Keratinocyte (primary cell): ENCODE results near the gene ARID1B. TPM values are rescaled to one million over a fixed set of nuclear protein-coding genes. Genes with fewer than 3 reads are reported as not detected.

Experiments used
- DNase-seq: peaks from one replicate; pipeline ENCODE4 v3.0.0-alpha.2; 2011; ENCODE audit warnings: low read depth, missing footprints, low spot score
- FAIRE-seq: peaks from 2 replicates; lab custom pipeline; 2011; peaks lifted over from hg19 to GRCh38; lab: Jason Lieb, UNC
- H2AFZ ChIP-seq: 2 replicates; pipeline ENCODE4 v1.6.0; 2012; ENCODE audit warnings: low read length, control low read depth, inconsistent platforms; ENCODE audit not compliant: control insufficient read depth
- H3K27ac ChIP-seq: 2 replicates; pipeline ENCODE4 v1.5.1; 2011; ENCODE audit warnings: low read length; ENCODE audit not compliant: control insufficient read depth, insufficient read depth
- H3K27me3 ChIP-seq: 3 replicates; pipeline ENCODE4 v1.6.0; 2011; ENCODE audit warnings: low read length; ENCODE audit not compliant: control insufficient read depth, insufficient read depth; ENCODE audit errors: extremely low read depth
- H3K36me3 ChIP-seq, 2 experiments: 2 replicates in 1 of 2; 3 replicates in 1 of 2; pipeline ENCODE4 v1.5.1; 2011; ENCODE audit warnings: low read length in 2 of 2, mild to moderate bottlenecking in 1 of 2; ENCODE audit not compliant: control insufficient read depth in 2 of 2, insufficient read depth in 2 of 2; ENCODE audit errors: extremely low read depth in 1 of 2
- H3K4me1 ChIP-seq: 3 replicates; pipeline ENCODE4 v1.5.1; 2011; ENCODE audit warnings: low read length; ENCODE audit not compliant: control insufficient read depth, insufficient read depth; ENCODE audit errors: extremely low read depth
- H3K4me2 ChIP-seq: 3 replicates; pipeline ENCODE4 v1.6.0; 2011; ENCODE audit warnings: low read depth, low read length; ENCODE audit not compliant: control insufficient read depth, insufficient read depth; ENCODE audit errors: extremely low read depth
- H3K4me3 ChIP-seq, 3 experiments: fragments of 200-600 bp in 1 of 3; sonication (generic) in 1 of 3; 2 replicates in 2 of 3; 3 replicates in 1 of 3; pipeline ENCODE4 v1.5.1; 2011 to 2016; ENCODE audit warnings: low read length in 3 of 3, mild to moderate bottlenecking in 3 of 3, control low read depth in 2 of 3, inconsistent platforms in 1 of 3, low read depth in 1 of 3, mixed read lengths in 1 of 3, mixed run types in 1 of 3, moderate library complexity in 1 of 3; ENCODE audit not compliant: control insufficient read depth in 2 of 3, insufficient read depth in 2 of 3; ENCODE audit errors: extremely low read depth in 1 of 3
- H3K79me2 ChIP-seq: 2 replicates; pipeline ENCODE4 v1.6.0; 2012; ENCODE audit warnings: low read length; ENCODE audit not compliant: control insufficient read depth, insufficient read depth
- H3K9ac ChIP-seq: 3 replicates; pipeline ENCODE4 v1.6.0; 2011; ENCODE audit warnings: low read length; ENCODE audit not compliant: control insufficient read depth, insufficient read depth; ENCODE audit errors: extremely low read depth
- H3K9me1 ChIP-seq: 3 replicates; pipeline ENCODE4 v1.6.0; 2011; ENCODE audit warnings: low read length; ENCODE audit not compliant: control insufficient read depth, insufficient read depth; ENCODE audit errors: extremely low read depth
- H3K9me3 ChIP-seq: 2 replicates; pipeline ENCODE4 v1.5.1; 2012; ENCODE audit warnings: low read depth, low read length; ENCODE audit not compliant: control insufficient read depth
- H4K20me1 ChIP-seq: 3 replicates; pipeline ENCODE4 v1.6.0; 2011; ENCODE audit warnings: low read length; ENCODE audit not compliant: control insufficient read depth, insufficient read depth; ENCODE audit errors: extremely low read depth
- EZH2 ChIP-seq: IDR thresholded peaks from one replicate; pipeline ENCODE4 v1.6.1; 2012; ENCODE audit warnings: inconsistent platforms, mild to moderate bottlenecking, low read length, moderate library complexity
- dilution Hi-C: fragments of 300-500 bp; cut with MboI; formaldehyde crosslinking; loops from one replicate; pipeline ENCODE4 v1.7.0; 2020; ENCODE audit warnings: low sequenced_read_pairs; ENCODE audit not compliant: extremely low pct_ligation_motif_present
- polyA plus RNA-seq, 5 experiments: library from polyadenylated mRNA; depleted of rRNA in 3 of 5; stranded (reverse) in 3 of 5; stranded (forward) in 1 of 5; unstranded in 1 of 5; fragments of >200 nt; gene quantifications; 1 replicate in 1 of 5; 2 replicates in 3 of 5; 3 replicates in 1 of 5; pipeline versions ENCODE4 v1.2.1 to v1.2.3, GENCODE V29; 2011 to 2012; ENCODE audit warnings: missing spikeins in 2 of 5, low read depth in 1 of 5, low replicate concordance in 1 of 5
- TF ChIP-seq, protein P1 (sequence below), 3 experiments: IDR thresholded peaks in 1 of 3; conservative IDR thresholded peaks in 1 of 3; optimal IDR thresholded peaks in 1 of 3; 2 replicates in 2 of 3; 3 replicates in 1 of 3; pipeline versions ENCODE3 to v1.5.1; 2011; ENCODE audit warnings: low read length in 3 of 3, mild to moderate bottlenecking in 3 of 3, moderate library complexity in 2 of 3, control low read depth in 1 of 3, inconsistent platforms in 1 of 3; ENCODE audit not compliant: insufficient read depth in 2 of 3; ENCODE audit errors: extremely low read depth in 1 of 3

ARID1B gene
- polyA plus RNA-seq, 1 donor (not counting 4 experiments of a cell fraction or from before 2014, with no cell fraction given), result 14.9 TPM

DNA sequence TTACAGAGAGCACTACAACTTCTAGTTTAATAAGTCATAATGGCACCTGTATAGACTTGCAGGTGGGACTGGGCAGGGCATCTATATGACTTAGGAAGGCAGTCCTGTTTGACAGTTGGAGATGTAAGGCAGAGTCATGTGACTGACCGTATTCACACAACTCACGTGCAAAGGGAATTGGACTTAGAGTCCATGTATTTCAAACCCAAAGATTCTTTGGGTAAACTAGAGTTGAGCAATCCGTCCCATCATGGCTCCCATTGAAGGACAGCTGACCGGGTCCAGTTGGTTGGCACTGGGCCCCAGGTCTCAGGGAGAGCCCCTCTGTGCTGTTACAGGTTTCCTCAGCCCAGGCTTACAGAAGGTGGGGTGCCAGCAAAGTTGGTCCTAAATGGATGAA lies 121.9 kb downstream of the ARID1B start:
- H3K9me1 ChIP-seq, result no peaks in the 10 kb centered on the region
- no peak overlapping the region for H2AFZ ChIP-seq
- no peak overlapping the region for H3K4me3 ChIP-seq
- no peak overlapping the region for H3K9ac ChIP-seq
- no peaks in the 10 kb centered on the region for H3K36me3 ChIP-seq
- dilution Hi-C loops, result no loop called here
- H3K27me3 ChIP-seq, result no peaks in the 10 kb centered on the region
- H3K27ac ChIP-seq, result no peak overlapping the region
- no peak overlapping the region for H3K4me2 ChIP-seq
- no peaks in the 10 kb centered on the region for H4K20me1 ChIP-seq
- H3K4me1 ChIP-seq, result no peaks in the 10 kb centered on the region
- H3K79me2 ChIP-seq, result peaks cover 34% of the 10 kb centered on the region
- DNase-seq (no peak), FAIRE-seq (no peak)
- H3K9me3 ChIP-seq, result no peaks in the 10 kb centered on the region
- no peak for TF ChIP-seq EZH2
- TF ChIP-seq, protein P1, sequence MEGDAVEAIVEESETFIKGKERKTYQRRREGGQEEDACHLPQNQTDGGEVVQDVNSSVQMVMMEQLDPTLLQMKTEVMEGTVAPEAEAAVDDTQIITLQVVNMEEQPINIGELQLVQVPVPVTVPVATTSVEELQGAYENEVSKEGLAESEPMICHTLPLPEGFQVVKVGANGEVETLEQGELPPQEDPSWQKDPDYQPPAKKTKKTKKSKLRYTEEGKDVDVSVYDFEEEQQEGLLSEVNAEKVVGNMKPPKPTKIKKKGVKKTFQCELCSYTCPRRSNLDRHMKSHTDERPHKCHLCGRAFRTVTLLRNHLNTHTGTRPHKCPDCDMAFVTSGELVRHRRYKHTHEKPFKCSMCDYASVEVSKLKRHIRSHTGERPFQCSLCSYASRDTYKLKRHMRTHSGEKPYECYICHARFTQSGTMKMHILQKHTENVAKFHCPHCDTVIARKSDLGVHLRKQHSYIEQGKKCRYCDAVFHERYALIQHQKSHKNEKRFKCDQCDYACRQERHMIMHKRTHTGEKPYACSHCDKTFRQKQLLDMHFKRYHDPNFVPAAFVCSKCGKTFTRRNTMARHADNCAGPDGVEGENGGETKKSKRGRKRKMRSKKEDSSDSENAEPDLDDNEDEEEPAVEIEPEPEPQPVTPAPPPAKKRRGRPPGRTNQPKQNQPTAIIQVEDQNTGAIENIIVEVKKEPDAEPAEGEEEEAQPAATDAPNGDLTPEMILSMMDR (optimal IDR thresholded peaks at IDR 0.05 in 1 of 3, IDR thresholded peaks at IDR 0.05 in 1 of 3, conservative IDR thresholded peaks at IDR 0.05 in 1 of 3; ENCODE audit: extremely low read depth in 1 of 3, insufficient read depth in 2 of 3, low read length in 3 of 3), result no peak

DNA sequence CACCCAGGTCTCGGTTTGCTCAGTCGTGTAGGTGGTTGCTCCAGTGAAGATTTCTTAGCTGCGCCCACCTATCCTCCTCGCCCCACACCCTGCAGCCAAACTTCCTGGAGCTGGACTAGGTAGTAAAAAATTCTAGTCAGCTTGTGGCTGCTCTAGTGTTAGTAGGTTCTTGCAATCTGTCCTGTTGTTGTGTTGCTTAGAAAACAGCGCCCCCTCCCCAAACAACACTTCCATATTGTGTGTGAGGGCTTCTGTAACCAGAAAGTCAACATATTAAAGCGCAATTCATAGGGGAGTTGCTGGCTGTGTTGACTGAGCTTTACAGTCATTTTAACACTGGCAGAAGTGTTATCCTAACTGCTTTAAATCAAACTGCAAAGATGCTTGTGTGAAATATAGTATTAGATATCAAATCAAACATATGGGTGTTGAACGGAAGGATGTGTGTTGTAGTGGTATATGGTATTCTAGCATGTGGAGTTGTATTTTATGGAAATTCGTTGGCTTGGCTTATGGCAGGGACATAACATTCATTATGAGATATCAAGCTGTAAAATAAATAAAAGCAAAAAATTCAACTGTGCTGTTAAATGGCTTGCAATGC lies 122.5 kb downstream of the ARID1B start:
- dilution Hi-C loops, result no loop called here
- H3K4me2 ChIP-seq, result no peak overlapping the region
- peaks cover 31% of the 10 kb centered on the region for H3K79me2 ChIP-seq
- FAIRE-seq, result no peak
- H3K36me3 ChIP-seq, result no peaks in the 10 kb centered on the region
- H3K4me1 ChIP-seq, result no peaks in the 10 kb centered on the region
- no peaks in the 10 kb centered on the region for H3K9me1 ChIP-seq
- H3K27ac ChIP-seq, result no peak overlapping the region
- no peak overlapping the region for H3K4me3 ChIP-seq
- H4K20me1 ChIP-seq, result no peaks in the 10 kb centered on the region
- TF ChIP-seq, protein P1 (optimal IDR thresholded peaks at IDR 0.05 in 1 of 3, IDR thresholded peaks at IDR 0.05 in 1 of 3, conservative IDR thresholded peaks at IDR 0.05 in 1 of 3; ENCODE audit: extremely low read depth in 1 of 3, insufficient read depth in 2 of 3, low read length in 3 of 3), result no peak
- TF ChIP-seq EZH2, result no peak
- no peak overlapping the region for H2AFZ ChIP-seq
- H3K27me3 ChIP-seq, result no peaks in the 10 kb centered on the region
- no peak overlapping the region for H3K9ac ChIP-seq
- no peaks in the 10 kb centered on the region for H3K9me3 ChIP-seq
- DNase-seq, result no peak
